Femur (tissue), 1 donor: Measurements from ENCODE around the gene CAD.

Experiments used
- DNase-seq: peaks from one replicate; pipeline ENCODE4 v3.0.0-alpha.2; 2017

Gene CAD

DNA sequence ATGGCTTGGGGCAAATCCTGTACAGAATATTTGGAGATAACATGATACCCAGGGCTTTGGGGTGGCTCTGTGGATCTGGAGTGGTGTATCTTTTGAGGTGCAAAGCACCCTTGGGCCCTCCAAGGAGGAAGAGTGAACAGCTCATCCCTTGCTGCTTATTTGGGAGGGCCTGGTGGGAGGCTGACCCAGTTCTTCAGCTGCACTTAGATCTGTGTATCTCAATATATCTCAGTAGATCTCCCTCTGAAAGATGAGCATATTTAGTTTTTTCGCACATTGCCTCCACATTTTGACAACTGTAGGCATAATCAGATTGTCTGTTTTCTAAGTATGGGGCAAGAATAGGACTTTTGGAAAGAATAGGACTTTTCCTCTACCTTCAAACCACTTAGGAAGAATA, 67.8 kb downstream of the CAD start:
- DNase-seq: no peak

DNA sequence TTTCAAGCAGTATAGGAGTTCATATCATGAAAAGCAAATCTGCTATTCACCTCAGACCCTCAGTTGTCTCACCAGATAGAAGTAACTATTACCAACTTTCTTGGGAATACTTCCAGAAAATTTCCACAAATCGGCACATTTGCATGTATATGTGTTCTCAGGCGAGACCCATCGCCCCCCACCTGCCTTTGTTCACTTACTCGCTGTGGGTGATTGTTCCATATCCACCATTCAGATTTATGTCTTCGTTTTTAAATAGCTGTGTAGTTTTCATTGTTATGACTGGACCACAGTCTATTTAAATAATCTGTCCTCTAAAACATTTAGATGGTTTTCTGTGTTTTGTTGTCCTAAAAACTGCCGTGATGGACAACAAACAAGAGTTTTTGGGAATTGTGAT, 68.3 kb downstream of the CAD start:
- DNase-seq: no peak

DNA sequence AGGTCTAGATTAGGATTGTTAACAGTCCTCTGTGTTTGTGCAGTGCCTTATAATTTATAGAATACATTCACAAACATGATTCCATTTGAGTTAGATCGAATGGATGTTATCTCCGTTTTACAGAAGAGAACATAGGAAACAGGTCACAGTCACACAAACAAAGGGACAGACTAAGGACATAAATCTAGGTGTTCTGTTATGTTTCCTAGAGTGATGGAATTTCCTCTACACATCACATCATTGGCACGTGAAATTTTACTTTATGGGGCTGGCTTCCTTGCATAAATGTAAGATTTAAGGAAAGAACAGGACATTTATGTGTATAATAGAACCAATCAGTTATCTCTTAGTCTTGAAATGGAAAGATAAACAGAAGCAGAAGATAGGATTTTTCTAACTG, 71.4 kb downstream of the CAD start:
- DNase-seq: no peak

DNA sequence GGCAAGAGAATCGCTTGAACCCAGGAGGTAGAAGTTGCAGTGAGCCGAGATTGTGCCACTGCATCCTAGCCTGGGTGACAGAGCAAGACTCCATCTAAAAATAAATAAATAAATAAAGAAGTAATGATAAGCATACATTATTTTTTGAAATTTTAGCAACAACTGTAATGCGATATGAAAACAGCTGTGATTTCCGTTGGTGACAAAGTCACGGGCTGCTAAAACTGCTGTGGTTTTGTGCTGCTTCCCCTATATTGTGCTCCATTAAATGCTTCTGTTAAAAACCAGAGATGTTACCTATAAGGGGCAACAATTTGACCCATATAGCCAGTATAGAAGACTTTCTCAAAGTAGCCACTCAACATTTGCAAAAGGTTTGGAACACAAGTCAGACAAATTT, 73.4 kb downstream of the CAD start:
- DNase-seq: no peak

DNA sequence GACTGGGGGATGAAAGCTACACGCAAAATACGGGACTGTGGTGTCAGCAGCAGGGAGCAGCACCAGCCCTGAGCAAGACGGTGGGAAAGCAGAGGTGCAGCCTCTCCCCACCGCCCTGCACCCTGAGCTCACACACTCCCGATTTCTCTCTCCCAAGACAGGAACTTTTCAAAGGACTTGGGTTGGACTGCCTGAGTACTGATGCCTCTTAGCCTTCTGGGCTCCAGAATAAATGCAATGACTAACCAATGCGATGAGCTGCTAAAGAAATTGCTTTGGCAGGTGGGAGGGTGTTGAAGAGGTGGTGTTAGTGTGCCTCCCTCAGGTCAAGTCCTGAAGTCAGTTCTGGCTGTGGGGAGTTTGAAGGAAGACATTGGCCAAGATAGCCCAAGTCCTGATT, 74.7 kb downstream of the CAD start:
- DNase-seq: no peak
